Caki2 (cell line): ENCODE data around the gene TTK. TPM values are rescaled to one million over a fixed set of nuclear protein-coding genes. Genes with fewer than 3 reads are reported as not detected.
A peak's percentile ranks its signal among the peaks of the same experiment; 100 is the strongest.

Experiments used
- DNase-seq: peaks from one replicate; pipeline ENCODE4 v3.0.0-alpha.2; 2015; ENCODE audit warnings: low read depth
- in situ Hi-C: cut with HindIII; loops from 2 replicates; pipeline ENCODE4 v1.10.0; 2016; ENCODE audit warnings: low sequenced_read_pairs, low pct_unique_long_range_greater_than_20kb, mixed read lengths
- total RNA-seq: library from RNA; depleted of rRNA; stranded (reverse); fragments of >200 nt; shearing (Covaris generic); gene quantifications from 2 replicates; pipeline ENCODE4 v1.2.3, GENCODE V29; 2014; ENCODE audit warnings: low replicate concordance; rRNA removed

The TTK gene
- total RNA-seq, result 34.6 and 54.0 TPM in 2 replicates

- DNase-seq, result peak; percentile 95
- in situ Hi-C loops, result no loop called here
Observed at GRCh38 chr6:80004173-80005072, at the start of gene TTK. TSS of gene TTK (plus strand) at chr6:80004649. CDS start at chr6:80005844, 1,195 bp downstream.

- in situ Hi-C loops, result no loop called here
- no peak for DNase-seq
Observed at GRCh38 chr6:79954849-79955248, 49.6 kb upstream of the TTK start.

- DNase-seq, result no peak
- in situ Hi-C loops, result no loop called here
Observed at GRCh38 chr6:79964607-79965081, 39.8 kb upstream of the TTK start.

GRCh38 chr6:79967178-79967577 is 37.3 kb upstream of the TTK start:
- in situ Hi-C loops, result no loop called here
- DNase-seq, result no peak

- in situ Hi-C loops, result no loop called here
Observed at GRCh38 chr6:79969784-79970183, 34.7 kb upstream of the TTK start.

GRCh38 chr6:79971193-79971592 is 33.3 kb upstream of the TTK start:
- DNase-seq, result no peak
- in situ Hi-C loops, result no loop called here

More at GRCh38 chr6:79969784-79970183, 34.7 kb upstream of the TTK start:
- no peak for DNase-seq

GRCh38 chr6:79981652-79982051 is 22.8 kb upstream of the TTK start:
- in situ Hi-C loops, result no loop called here
- no peak for DNase-seq

- in situ Hi-C loops, result no loop called here
- DNase-seq, result peak; percentile 66
Observed at GRCh38 chr6:79984261-79984660, 20.2 kb upstream of the TTK start.

GRCh38 chr6:79985128-79985527 is 19.3 kb upstream of the TTK start:
- DNase-seq, result no peak
- in situ Hi-C loops, result no loop called here

GRCh38 chr6:79989641-79990040 is 14.8 kb upstream of the TTK start:
- in situ Hi-C loops, result no loop called here
- DNase-seq, result no peak

- in situ Hi-C loops, result no loop called here
- DNase-seq, result no peak
Observed at GRCh38 chr6:79993012-79993910, 11.2 kb upstream of the TTK start.

- no peak for DNase-seq
- in situ Hi-C loops, result no loop called here
Observed at GRCh38 chr6:79993911-79994309, 10.5 kb upstream of the TTK start.

- no peak for DNase-seq
- in situ Hi-C loops, result no loop called here
Observed at GRCh38 chr6:79997728-79998127, 6.7 kb upstream of the TTK start.

- no peak for DNase-seq
- in situ Hi-C loops, result no loop called here
Observed at GRCh38 chr6:80001337-80001736, 3.1 kb upstream of the TTK start.

GRCh38 chr6:80003826-80004172 is 650 bp upstream of the TTK start:
- in situ Hi-C loops, result no loop called here

GRCh38 chr6:80005406-80005805 is 957 bp downstream of the TTK start:
- in situ Hi-C loops, result no loop called here
- DNase-seq, result no peak

More at GRCh38 chr6:80003826-80004172, 650 bp upstream of the TTK start:
- DNase-seq, result no peak

GRCh38 chr6:80006541-80006940 is 2.1 kb downstream of the TTK start:
- no peak for DNase-seq
- in situ Hi-C loops, result no loop called here

- in situ Hi-C loops, result no loop called here
- no peak for DNase-seq
Observed at GRCh38 chr6:80009531-80009930, 5.1 kb downstream of the TTK start.

- no peak for DNase-seq
- in situ Hi-C loops, result no loop called here
Observed at GRCh38 chr6:80010288-80010687, 5.8 kb downstream of the TTK start.
